IMR-90 (cell line): ENCODE results near the gene ZFPL1. TPM values are rescaled to one million over a fixed set of nuclear protein-coding genes. Genes with fewer than 3 reads are reported as not detected.
A peak's percentile ranks its signal among the peaks of the same experiment; 100 is the strongest.

Experiments
- ATAC-seq: fragments of 200-7000 bp; cut with Tn5 transposase; 2 replicates; pipeline ENCODE4 v1.9.1; 2020; ENCODE audit warnings: low read depth, mild to moderate bottlenecking, moderate library complexity
- BruUV-seq: library from RNA; stranded (reverse); fragments of 400-500 nt; replicated peaks from 2 replicates; lab custom pipeline; 2021; lab: Mats Ljungman, UMichigan
- CTCF ChIA-PET: fragments of 300-600 bp; formaldehyde crosslinking; extraction: SDS; loops from one replicate; lab custom pipeline; 2021; ENCODE audit warnings: antibody characterized with exemption; lab: Yijun Ruan, JAX
- POLR2A ChIA-PET: fragments of 300-600 bp; sonication (Branson Sonifier 250); formaldehyde crosslinking; loops from one replicate; lab custom pipeline; 2022; ENCODE audit warnings: antibody characterized with exemption; ENCODE audit not compliant: unreplicated experiment; lab: Charles Lee
- DNase-seq: peaks from one replicate; pipeline ENCODE4 v3.0.0; 2013
- H2AFZ ChIP-seq: replicated peaks from 2 replicates; pipeline ENCODE3; 2013; ENCODE audit warnings: low read length, mild to moderate bottlenecking; ENCODE audit not compliant: poor library complexity
- H2AK5ac ChIP-seq: 2 replicates; pipeline ENCODE4 v1.6.1; 2013; ENCODE audit warnings: low read depth, low read length, inconsistent platforms
- H2AK9ac ChIP-seq: replicated peaks from 2 replicates; pipeline ENCODE3; 2013; ENCODE audit warnings: mild to moderate bottlenecking, low read depth, low read length, moderate library complexity; ENCODE audit not compliant: poor library complexity
- H2BK120ac ChIP-seq: 2 replicates; pipeline ENCODE4 v1.6.1; 2013; ENCODE audit warnings: low read depth, low read length, inconsistent platforms
- H2BK15ac ChIP-seq: 3 replicates; pipeline ENCODE4 v1.6.1; 2013; ENCODE audit warnings: low read depth, low read length, inconsistent platforms
- H2BK20ac ChIP-seq: 2 replicates; pipeline ENCODE4 v1.6.1; 2013; ENCODE audit warnings: low read depth, mild to moderate bottlenecking, inconsistent platforms, low read length, moderate library complexity
- H2BK5ac ChIP-seq: 2 replicates; pipeline ENCODE4 v1.6.1; 2013; ENCODE audit warnings: mild to moderate bottlenecking, low read depth, low read length, inconsistent platforms; ENCODE audit not compliant: poor library complexity, severe bottlenecking
- H3K14ac ChIP-seq: replicated peaks from 2 replicates; pipeline ENCODE4 v1.6.1; 2013; ENCODE audit warnings: low read depth, low read length, inconsistent platforms
- H3K18ac ChIP-seq: 2 replicates; pipeline ENCODE4 v1.6.1; 2013; ENCODE audit warnings: low read depth, low read length, control low read depth
- H3K23ac ChIP-seq: 2 replicates; pipeline ENCODE4 v1.6.1; 2013; ENCODE audit warnings: low read depth, low read length, inconsistent platforms
- H3K27ac ChIP-seq: 2 replicates; pipeline ENCODE4 v1.5.1; 2013; ENCODE audit warnings: mild to moderate bottlenecking, control low read depth, low read length; ENCODE audit not compliant: insufficient read depth
- H3K27me3 ChIP-seq: 2 replicates; pipeline ENCODE4 v1.6.1; 2013; ENCODE audit warnings: low read length; ENCODE audit not compliant: control insufficient read depth, insufficient read depth
- H3K36me3 ChIP-seq: 2 replicates; pipeline ENCODE4 v1.6.1; 2013; ENCODE audit warnings: low read length, mixed read lengths; ENCODE audit not compliant: control insufficient read depth, insufficient read depth
- H3K4ac ChIP-seq: 2 replicates; pipeline ENCODE4 v1.6.1; 2013; ENCODE audit warnings: low read depth, low read length, inconsistent platforms
- H3K4me1 ChIP-seq: 2 replicates; pipeline ENCODE4 v1.6.1; 2013; ENCODE audit warnings: low read length, mixed read lengths; ENCODE audit not compliant: control insufficient read depth, insufficient read depth
- H3K4me2 ChIP-seq: 2 replicates; pipeline ENCODE4 v1.6.1; 2013; ENCODE audit warnings: low read depth, mild to moderate bottlenecking, control low read depth, low read length, moderate library complexity
- H3K4me3 ChIP-seq: 2 replicates; pipeline ENCODE4 v1.5.1; 2013; ENCODE audit warnings: low read depth, mild to moderate bottlenecking, control low read depth, low read length, moderate library complexity; ENCODE audit not compliant: insufficient read depth
- H3K56ac ChIP-seq: 2 replicates; pipeline ENCODE4 v1.6.1; 2013; ENCODE audit warnings: low read length, inconsistent platforms; ENCODE audit not compliant: insufficient read depth; ENCODE audit errors: extremely low read depth
- H3K79me1 ChIP-seq, 2 experiments: 2 replicates each; pipeline ENCODE4 v1.6.1; 2013; ENCODE audit warnings: low read length in 2 of 2, inconsistent platforms in 1 of 2, low read depth in 1 of 2
- H3K9ac ChIP-seq: 2 replicates; pipeline ENCODE4 v1.6.1; 2013; ENCODE audit warnings: low read depth, low read length, control low read depth
- H3K9me1 ChIP-seq: 2 replicates; pipeline ENCODE4 v1.6.1; 2013; ENCODE audit warnings: low read length, inconsistent platforms; ENCODE audit not compliant: insufficient read depth
- H3K9me3 ChIP-seq: 2 replicates; pipeline ENCODE4 v1.6.1; 2013; ENCODE audit warnings: low read length; ENCODE audit not compliant: control insufficient read depth, insufficient read depth
- H4K20me1 ChIP-seq: 2 replicates; pipeline ENCODE4 v1.6.1; 2013; ENCODE audit warnings: low read length, inconsistent platforms; ENCODE audit not compliant: insufficient read depth
- H4K5ac ChIP-seq: 2 replicates; pipeline ENCODE4 v1.6.1; 2013; ENCODE audit warnings: mild to moderate bottlenecking, low read depth, low read length, control low read depth
- H4K8ac ChIP-seq, 2 experiments: 2 replicates each; pipeline ENCODE4 v1.6.1; 2013; ENCODE audit warnings: low read depth in 2 of 2, low read length in 2 of 2, control low read depth in 1 of 2, inconsistent platforms in 1 of 2
- H4K91ac ChIP-seq: 2 replicates; pipeline ENCODE4 v1.6.1; 2013; ENCODE audit warnings: low read depth, low read length, inconsistent platforms; ENCODE audit not compliant: insufficient read depth
- BHLHE40 ChIP-seq: fragments of 150-350 bp; IDR thresholded peaks from 2 replicates; pipeline ENCODE4 v1.6.1; 2016; ENCODE audit warnings: mild to moderate bottlenecking, low read depth, low read length
- CEBPB ChIP-seq: IDR thresholded peaks from 2 replicates; pipeline ENCODE4 v1.6.1; 2012; ENCODE audit warnings: low read depth, low read length, improper control_type of control experiment
- CHD1 ChIP-seq: IDR thresholded peaks from 2 replicates; pipeline ENCODE4 v1.6.1; 2012; ENCODE audit warnings: low read depth, low read length, improper control_type of control experiment
- FOS ChIP-seq: fragments of 150-350 bp; IDR thresholded peaks from 2 replicates; pipeline ENCODE4 v1.6.1; 2016; ENCODE audit warnings: low read depth, low read length
- MAFK ChIP-seq: IDR thresholded peaks from 2 replicates; pipeline ENCODE4 v1.6.1; 2012; ENCODE audit warnings: low read depth, low read length, improper control_type of control experiment
- MAZ ChIP-seq: IDR thresholded peaks from 2 replicates; pipeline ENCODE4 v1.6.1; 2012; ENCODE audit warnings: low read depth, mild to moderate bottlenecking, low read length, improper control_type of control experiment, moderate library complexity, borderline replicate concordance
- MXI1 ChIP-seq: IDR thresholded peaks from 2 replicates; pipeline ENCODE4 v1.6.1; 2012; ENCODE audit warnings: low read depth, mild to moderate bottlenecking, low read length, moderate library complexity, borderline replicate concordance
- NFE2L2 ChIP-seq: fragments of 150-350 bp; IDR thresholded peaks from 2 replicates; pipeline ENCODE4 v1.6.1; 2016; ENCODE audit warnings: low read depth, mild to moderate bottlenecking, low read length
- POLR2A ChIP-seq: IDR thresholded peaks from 2 replicates; pipeline ENCODE4 v1.6.1; 2012; ENCODE audit warnings: mild to moderate bottlenecking, low read depth, low read length
- RAD21 ChIP-seq: IDR thresholded peaks from 2 replicates; pipeline ENCODE4 v1.6.1; 2012; ENCODE audit warnings: low read length, improper control_type of control experiment
- RCOR1 ChIP-seq: IDR thresholded peaks from 2 replicates; pipeline ENCODE4 v1.6.1; 2012; ENCODE audit warnings: mild to moderate bottlenecking, low read length, improper control_type of control experiment; ENCODE audit not compliant: insufficient replicate concordance
- RFX5 ChIP-seq: IDR thresholded peaks from 2 replicates; pipeline ENCODE4 v1.8.0; 2012; ENCODE audit warnings: low read depth, mild to moderate bottlenecking, low read length, moderate library complexity
- SMC3 ChIP-seq: fragments of 150-350 bp; IDR thresholded peaks from 2 replicates; pipeline ENCODE4 v1.6.1; 2016; ENCODE audit warnings: low read depth, mild to moderate bottlenecking, antibody characterized with exemption, low read length, moderate library complexity
- WGBS, 2 experiments: methylation state at CpG; one replicate each; pipeline versions ENCODE4 v1.1.5 to v1.1.7; 2013; ENCODE audit warnings: missing lambda C conversion rate in 2 of 2; ENCODE audit not compliant: insufficient read length in 1 of 2; ENCODE audit errors: extremely low coverage in 2 of 2; 5-methylcytosine and 5-hydroxymethylcytosine counted together
- dilution Hi-C: fragments of 300-500 bp; cut with HindIII; formaldehyde crosslinking; loops from one replicate; pipeline ENCODE4 v1.14.3; 2018; ENCODE audit warnings: low sequenced_read_pairs; ENCODE audit not compliant: unreplicated experiment
- in situ Hi-C: fragments of 300-500 bp; cut with MboI; formaldehyde crosslinking; loops from 3 replicates; pipeline ENCODE4 v1.14.3; 2019; ENCODE audit warnings: low sequenced_read_pairs, inconsistent platforms, mixed read lengths
- intact Hi-C: fragments of 100-400 bp; cut with micrococcal nuclease; formaldehyde crosslinking; loops from 2 replicates; pipeline ENCODE4 v1.10.0; 2022
- polyA plus RNA-seq, 3 experiments: library from polyadenylated mRNA; depleted of rRNA; stranded (reverse); fragments of >200 nt; gene quantifications; 2 replicates each; pipeline ENCODE4 v1.2.3, GENCODE V29; 2012; ENCODE audit warnings: low replicate concordance in 1 of 3
- total RNA-seq: library from RNA; depleted of rRNA; stranded (reverse); fragments of >200 nt; gene quantifications from 2 replicates; pipeline ENCODE4 v1.2.3, GENCODE V29; 2012
- TF ChIP-seq, protein P1 (sequence below): fragments of 150-350 bp; IDR thresholded peaks from 2 replicates; pipeline ENCODE4 v1.6.1; 2016; ENCODE audit warnings: low read depth, mild to moderate bottlenecking, low read length, moderate library complexity, borderline replicate concordance
- TF ChIP-seq, protein P2 (sequence below): fragments of 150-350 bp; IDR thresholded peaks from 2 replicates; pipeline ENCODE4 v1.6.1; 2017; ENCODE audit warnings: mild to moderate bottlenecking, antibody characterized with exemption, low read length, low read depth
- TF ChIP-seq, protein P3 (sequence below): conservative IDR thresholded peaks from 2 replicates; pipeline ENCODE4 v1.5.1; 2012; ENCODE audit warnings: mild to moderate bottlenecking, low read depth, low read length, improper control_type of control experiment

Gene ZFPL1
- total and polyA plus RNA-seq, 2 of the 4 experiments (the other 2 are of a cell fraction), result 24.0 to 67.5 TPM

DNA sequence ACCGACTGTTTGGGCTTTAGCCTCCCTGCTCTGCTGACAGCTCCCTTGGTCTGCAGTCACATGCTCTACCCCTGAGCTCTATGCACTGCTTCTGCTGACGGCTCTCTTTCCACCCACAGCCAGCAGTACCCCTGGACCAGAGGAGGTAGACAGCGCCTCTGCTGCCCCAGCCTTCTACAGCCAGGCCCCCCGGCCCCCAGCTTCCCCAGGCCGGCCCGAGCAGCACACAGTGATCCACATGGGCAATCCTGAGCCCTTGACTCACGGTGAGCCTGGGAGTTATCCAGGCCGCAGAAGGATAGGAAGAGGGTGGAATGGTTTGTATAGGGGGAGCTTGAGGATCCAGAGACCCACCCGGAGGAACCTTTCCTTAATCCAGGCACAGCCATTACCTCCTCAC is 2.8 kb downstream of the ZFPL1 start:
- intact Hi-C loops, result no loop called here

More for the DNA sequence above, 2.8 kb downstream of the ZFPL1 start:
- Histone ChIP-seq H3K18ac (no peak overlapping the region), H4K5ac (no peak overlapping the region), H3K23ac (no peak overlapping the region), H3K27ac (no peak overlapping the region), H2BK15ac (no peak overlapping the region), H4K20me1 (no peaks in the 10 kb centered on the region; the same call in 1 of the 2 replicates), H2AFZ (no peak overlapping the region), H2BK120ac (no peak overlapping the region), H4K91ac (no peak overlapping the region), H2BK20ac (no peak overlapping the region), H3K9ac (no peak overlapping the region), H3K4ac (no peak overlapping the region), H3K4me2 (no peak overlapping the region), H3K56ac (no peak overlapping the region), H2AK9ac (peak overlapping the region; percentile 10), H3K9me3 (no peaks in the 10 kb centered on the region), H4K8ac (no peak overlapping the region), H3K4me3 (no peak overlapping the region), H3K27me3 (no peaks in the 10 kb centered on the region), H2BK5ac (no peak overlapping the region), H3K14ac (no peak overlapping the region), H3K4me1 (peaks cover 4% of the 10 kb centered on the region; the same call in 1 of the 2 replicates), H2AK5ac (no peak overlapping the region), H3K36me3 (peaks cover 35% of the 10 kb centered on the region), H3K79me1 (peaks cover 29 to 39% of the 10 kb centered on the region in 2 experiments), H3K9me1 (no peaks in the 10 kb centered on the region)
- BruUV-seq, result no TSS peak
- in situ Hi-C loops, result no loop called here
- no peak for DNase-seq
- no peak for TF ChIP-seq CEBPB
- TF ChIP-seq BHLHE40, result no peak
- no peak for TF ChIP-seq CHD1
- TF ChIP-seq POLR2A, result no peak
- no peak for TF ChIP-seq FOS
- no peak for TF ChIP-seq MXI1
- no peak for TF ChIP-seq RCOR1
- no peak for TF ChIP-seq MAFK
- no peak for TF ChIP-seq MAZ
- TF ChIP-seq, protein P1, sequence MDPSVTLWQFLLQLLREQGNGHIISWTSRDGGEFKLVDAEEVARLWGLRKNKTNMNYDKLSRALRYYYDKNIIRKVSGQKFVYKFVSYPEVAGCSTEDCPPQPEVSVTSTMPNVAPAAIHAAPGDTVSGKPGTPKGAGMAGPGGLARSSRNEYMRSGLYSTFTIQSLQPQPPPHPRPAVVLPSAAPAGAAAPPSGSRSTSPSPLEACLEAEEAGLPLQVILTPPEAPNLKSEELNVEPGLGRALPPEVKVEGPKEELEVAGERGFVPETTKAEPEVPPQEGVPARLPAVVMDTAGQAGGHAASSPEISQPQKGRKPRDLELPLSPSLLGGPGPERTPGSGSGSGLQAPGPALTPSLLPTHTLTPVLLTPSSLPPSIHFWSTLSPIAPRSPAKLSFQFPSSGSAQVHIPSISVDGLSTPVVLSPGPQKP, result no peak
- TF ChIP-seq, protein P2, sequence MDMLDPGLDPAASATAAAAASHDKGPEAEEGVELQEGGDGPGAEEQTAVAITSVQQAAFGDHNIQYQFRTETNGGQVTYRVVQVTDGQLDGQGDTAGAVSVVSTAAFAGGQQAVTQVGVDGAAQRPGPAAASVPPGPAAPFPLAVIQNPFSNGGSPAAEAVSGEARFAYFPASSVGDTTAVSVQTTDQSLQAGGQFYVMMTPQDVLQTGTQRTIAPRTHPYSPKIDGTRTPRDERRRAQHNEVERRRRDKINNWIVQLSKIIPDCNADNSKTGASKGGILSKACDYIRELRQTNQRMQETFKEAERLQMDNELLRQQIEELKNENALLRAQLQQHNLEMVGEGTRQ, result no peak
- TF ChIP-seq SMC3, result no peak
- TF ChIP-seq NFE2L2, result no peak
- no peak for TF ChIP-seq RFX5
- TF ChIP-seq, protein P3, sequence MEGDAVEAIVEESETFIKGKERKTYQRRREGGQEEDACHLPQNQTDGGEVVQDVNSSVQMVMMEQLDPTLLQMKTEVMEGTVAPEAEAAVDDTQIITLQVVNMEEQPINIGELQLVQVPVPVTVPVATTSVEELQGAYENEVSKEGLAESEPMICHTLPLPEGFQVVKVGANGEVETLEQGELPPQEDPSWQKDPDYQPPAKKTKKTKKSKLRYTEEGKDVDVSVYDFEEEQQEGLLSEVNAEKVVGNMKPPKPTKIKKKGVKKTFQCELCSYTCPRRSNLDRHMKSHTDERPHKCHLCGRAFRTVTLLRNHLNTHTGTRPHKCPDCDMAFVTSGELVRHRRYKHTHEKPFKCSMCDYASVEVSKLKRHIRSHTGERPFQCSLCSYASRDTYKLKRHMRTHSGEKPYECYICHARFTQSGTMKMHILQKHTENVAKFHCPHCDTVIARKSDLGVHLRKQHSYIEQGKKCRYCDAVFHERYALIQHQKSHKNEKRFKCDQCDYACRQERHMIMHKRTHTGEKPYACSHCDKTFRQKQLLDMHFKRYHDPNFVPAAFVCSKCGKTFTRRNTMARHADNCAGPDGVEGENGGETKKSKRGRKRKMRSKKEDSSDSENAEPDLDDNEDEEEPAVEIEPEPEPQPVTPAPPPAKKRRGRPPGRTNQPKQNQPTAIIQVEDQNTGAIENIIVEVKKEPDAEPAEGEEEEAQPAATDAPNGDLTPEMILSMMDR, result no peak
- no peak for TF ChIP-seq RAD21
- no peak for ATAC-seq
- CTCF ChIA-PET, result no interaction called here
- dilution Hi-C loops, result no loop called here
- POLR2A ChIA-PET, result no interaction called here
- no CpG with 5 or more reads among the region's 9 CpGs for WGBS, 2 experiments
